HEK293 (cell line): ENCODE measurements around the gene KRT71.

Experiments
- CTCF ChIA-PET: fragments of 350-600 bp; formaldehyde crosslinking; extraction: SDS; loops from one replicate; lab custom pipeline; 2021; ENCODE audit warnings: antibody characterized with exemption; lab: Yijun Ruan, JAX
- POLR2A ChIA-PET: fragments of 300-600 bp; formaldehyde crosslinking; extraction: SDS; loops from one replicate; lab custom pipeline; 2020; ENCODE audit warnings: antibody characterized with exemption, inconsistent platforms; lab: Yijun Ruan, JAX
- H3K27ac ChIP-seq: fragments of 200-500 bp; sonication (Bioruptor generic); 2 replicates; pipeline ENCODE4 v1.5.1; 2014; ENCODE audit warnings: low read depth, low read length, control low read depth, inconsistent platforms; ENCODE audit errors: extremely low read depth
- H3K36me3 ChIP-seq, 2 experiments: fragments of 200-500 bp in 1 of 2; sonication (Bioruptor generic) in 1 of 2; 1 replicate in 1 of 2; 2 replicates in 1 of 2; pipeline ENCODE4 v1.5.1; 2014 to 2017; ENCODE audit warnings: inconsistent platforms in 2 of 2, low read length in 2 of 2; ENCODE audit not compliant: control insufficient read depth in 2 of 2, insufficient read depth in 1 of 2
- H3K4me1 ChIP-seq: fragments of 200-500 bp; sonication (Bioruptor generic); 2 replicates; pipeline ENCODE4 v1.5.1; 2014; ENCODE audit warnings: mild to moderate bottlenecking, low read length, inconsistent platforms; ENCODE audit not compliant: control insufficient read depth, insufficient read depth
- H3K4me3 ChIP-seq: 2 replicates; pipeline ENCODE4 v1.5.1; 2011; ENCODE audit warnings: low read depth, mild to moderate bottlenecking, control low read depth, low read length, moderate library complexity
- H3K9me3 ChIP-seq: fragments of 200-500 bp; sonication (Bioruptor generic); 2 replicates; pipeline ENCODE4 v1.5.1; 2014; ENCODE audit warnings: low read depth, low read length, inconsistent platforms; ENCODE audit not compliant: control insufficient read depth, insufficient read depth
- AEBP2 ChIP-seq: fragments of 450-650 bp; formaldehyde crosslinking; IDR thresholded peaks from 2 replicates; pipeline ENCODE4 v1.5.1; 2016; ENCODE audit warnings: missing biosample characterization, missing genetic modification characterization, borderline replicate concordance
- GLIS2 ChIP-seq: fragments of 450-650 bp; formaldehyde crosslinking; IDR thresholded peaks from 2 replicates; pipeline ENCODE4 v1.5.1; 2016; ENCODE audit warnings: missing biosample characterization, missing genetic modification characterization
- TCF7L2 ChIP-seq: IDR thresholded peaks from 2 replicates; pipeline ENCODE4 v1.6.1; 2011; ENCODE audit warnings: low read depth, mild to moderate bottlenecking, inconsistent platforms, low read length, moderate library complexity, borderline replicate concordance
- WT1 ChIP-seq: fragments of 450-650 bp; formaldehyde crosslinking; IDR thresholded peaks from 2 replicates; pipeline ENCODE4 v1.5.1; 2016; ENCODE audit warnings: missing biosample characterization, missing genetic modification characterization
- ZBTB11 ChIP-seq: fragments of 450-650 bp; formaldehyde crosslinking; conservative IDR thresholded peaks from 2 replicates; pipeline ENCODE4 v1.5.1; 2016; ENCODE audit warnings: low read depth, missing biosample characterization, missing genetic modification characterization
- ZFP41 ChIP-seq: fragments of 450-650 bp; formaldehyde crosslinking; IDR thresholded peaks from 2 replicates; pipeline ENCODE4 v1.5.1; 2016; ENCODE audit warnings: missing biosample characterization, missing genetic modification characterization, borderline replicate concordance
- ZNF169 ChIP-seq: fragments of 450-650 bp; formaldehyde crosslinking; IDR thresholded peaks from 2 replicates; pipeline ENCODE4 v1.5.1; 2016; ENCODE audit warnings: missing biosample characterization, missing genetic modification characterization
- ZNF394 ChIP-seq: fragments of 450-650 bp; formaldehyde crosslinking; IDR thresholded peaks from 2 replicates; pipeline ENCODE4 v1.5.1; 2016; ENCODE audit warnings: missing biosample characterization, missing genetic modification characterization, mild to moderate bottlenecking, moderate library complexity, borderline replicate concordance
- ZNF473 ChIP-seq: fragments of 450-650 bp; formaldehyde crosslinking; IDR thresholded peaks from 2 replicates; pipeline ENCODE4 v1.5.1; 2017; ENCODE audit warnings: missing biosample characterization, missing genetic modification characterization
- ZNF501 ChIP-seq: fragments of 450-650 bp; formaldehyde crosslinking; IDR thresholded peaks from 2 replicates; pipeline ENCODE4 v1.5.1; 2016; ENCODE audit warnings: missing biosample characterization, missing genetic modification characterization
- ZNF544 ChIP-seq: fragments of 450-650 bp; formaldehyde crosslinking; IDR thresholded peaks from 2 replicates; pipeline ENCODE4 v1.5.0; 2017; ENCODE audit warnings: missing biosample characterization, missing genetic modification characterization
- ZNF624 ChIP-seq: fragments of 450-650 bp; formaldehyde crosslinking; IDR thresholded peaks from 2 replicates; pipeline ENCODE4 v1.5.1; 2017; ENCODE audit warnings: missing biosample characterization, missing genetic modification characterization
- TF ChIP-seq, protein P1 (sequence below): fragments of 450-650 bp; formaldehyde crosslinking; IDR thresholded peaks from 2 replicates; pipeline ENCODE4 v1.5.1; 2016; ENCODE audit warnings: missing biosample characterization, missing genetic modification characterization
- TF ChIP-seq, protein P2 (sequence below): fragments of 450-650 bp; formaldehyde crosslinking; IDR thresholded peaks from 2 replicates; pipeline ENCODE4 v1.5.1; 2016; ENCODE audit warnings: missing biosample characterization, missing genetic modification characterization
- TF ChIP-seq, protein P3 (sequence below): IDR thresholded peaks from 2 replicates; pipeline ENCODE4 v1.6.1; 2011; ENCODE audit warnings: mild to moderate bottlenecking, low read depth, low read length, borderline replicate concordance
- TF ChIP-seq, protein P4 (sequence below): fragments of 450-650 bp; formaldehyde crosslinking; IDR thresholded peaks from 2 replicates; pipeline ENCODE4 v1.5.1; 2016; ENCODE audit warnings: missing biosample characterization, missing genetic modification characterization

The KRT71 gene

DNA sequence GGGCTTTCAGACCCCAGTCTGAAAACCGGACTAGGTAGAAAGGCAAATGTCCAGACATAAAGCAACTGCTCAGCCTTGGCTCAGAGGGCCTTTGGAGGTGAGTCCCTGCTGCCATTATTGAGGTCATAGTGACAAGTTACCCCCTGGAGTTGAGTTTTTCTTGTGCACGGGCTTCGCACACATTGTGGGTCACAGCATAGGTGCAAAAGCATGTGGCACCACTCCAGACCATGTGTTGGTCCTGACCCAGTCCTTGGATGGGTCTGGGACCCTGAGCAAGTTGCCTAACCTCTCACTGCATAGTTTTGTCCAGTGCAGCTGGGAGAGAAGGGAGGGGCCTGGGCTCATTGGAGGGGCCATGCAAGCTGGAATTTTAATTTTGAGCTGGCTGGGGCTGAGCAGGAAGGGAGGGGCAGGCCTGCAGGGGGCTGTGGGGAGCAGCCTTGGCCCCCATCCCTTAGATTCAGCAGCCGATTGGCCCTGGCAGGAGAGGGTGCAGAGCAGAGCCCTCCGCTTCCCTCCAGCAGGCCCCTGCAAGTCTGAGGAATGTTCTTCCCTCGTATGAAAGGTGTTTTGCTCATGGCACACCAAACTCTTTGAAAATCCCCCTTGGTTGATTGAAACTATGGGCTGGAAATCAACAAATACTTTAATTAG is 28.6 kb downstream of the KRT71 start:
- Histone ChIP-seq H3K9me3 (no peaks in the 10 kb centered on the region), H3K36me3 (no peaks in the 10 kb centered on the region), H3K4me1 (no peaks in the 10 kb centered on the region), H3K4me3 (no peak overlapping the region), H3K27ac (no peak overlapping the region)
- TF ChIP-seq ZNF394 (tag by site-specific recombination) = no peak
- TF ChIP-seq AEBP2 (tag by site-specific recombination) = no peak
- ChIA-PET POLR2A (no interaction called here), CTCF (no interaction called here)

DNA sequence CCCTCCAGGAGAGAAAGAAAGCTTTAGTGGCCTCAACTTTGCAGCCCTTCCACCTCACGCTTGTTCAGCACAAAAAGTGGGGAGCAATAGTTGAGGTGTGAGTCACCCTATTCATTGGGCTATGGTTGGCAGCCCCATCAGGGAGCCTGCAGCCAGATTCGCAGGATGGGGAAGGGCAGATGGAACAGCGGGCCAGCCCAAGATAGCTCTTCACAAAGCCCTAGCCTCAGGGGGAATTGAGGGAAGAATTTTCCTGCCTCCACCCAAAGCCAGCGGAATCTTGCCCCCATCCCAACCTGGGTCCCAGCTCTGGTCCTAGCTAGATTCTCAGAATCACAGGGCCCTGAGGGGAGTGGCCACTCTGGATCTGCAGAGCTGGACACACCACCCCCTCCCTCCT is 29.1 kb downstream of the KRT71 start:
- no peaks in the 10 kb centered on the region for H3K4me1 ChIP-seq
- CTCF ChIA-PET = no interaction called here
- no peaks in the 10 kb centered on the region for H3K36me3 ChIP-seq
- no peaks in the 10 kb centered on the region for H3K9me3 ChIP-seq
- TF ChIP-seq TCF7L2 (no peak), GLIS2 (no peak), ZNF169 (no peak), ZNF473 (tag by site-specific recombination) (no peak), WT1 (tag by site-specific recombination) (no peak), ZNF544 (tag by site-specific recombination) (no peak), ZNF624 (tag by site-specific recombination) (no peak), ZNF501 (tag by site-specific recombination) (no peak), ZBTB11 (tag by site-specific recombination) (no peak), ZFP41 (tag by site-specific recombination) (no peak)
- TF ChIP-seq, protein P1, sequence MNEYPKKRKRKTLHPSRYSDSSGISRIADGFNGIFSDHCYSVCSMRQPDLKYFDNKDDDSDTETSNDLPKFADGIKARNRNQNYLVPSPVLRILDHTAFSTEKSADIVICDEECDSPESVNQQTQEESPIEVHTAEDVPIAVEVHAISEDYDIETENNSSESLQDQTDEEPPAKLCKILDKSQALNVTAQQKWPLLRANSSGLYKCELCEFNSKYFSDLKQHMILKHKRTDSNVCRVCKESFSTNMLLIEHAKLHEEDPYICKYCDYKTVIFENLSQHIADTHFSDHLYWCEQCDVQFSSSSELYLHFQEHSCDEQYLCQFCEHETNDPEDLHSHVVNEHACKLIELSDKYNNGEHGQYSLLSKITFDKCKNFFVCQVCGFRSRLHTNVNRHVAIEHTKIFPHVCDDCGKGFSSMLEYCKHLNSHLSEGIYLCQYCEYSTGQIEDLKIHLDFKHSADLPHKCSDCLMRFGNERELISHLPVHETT (tag by site-specific recombination) = no peak
- TF ChIP-seq, protein P2, sequence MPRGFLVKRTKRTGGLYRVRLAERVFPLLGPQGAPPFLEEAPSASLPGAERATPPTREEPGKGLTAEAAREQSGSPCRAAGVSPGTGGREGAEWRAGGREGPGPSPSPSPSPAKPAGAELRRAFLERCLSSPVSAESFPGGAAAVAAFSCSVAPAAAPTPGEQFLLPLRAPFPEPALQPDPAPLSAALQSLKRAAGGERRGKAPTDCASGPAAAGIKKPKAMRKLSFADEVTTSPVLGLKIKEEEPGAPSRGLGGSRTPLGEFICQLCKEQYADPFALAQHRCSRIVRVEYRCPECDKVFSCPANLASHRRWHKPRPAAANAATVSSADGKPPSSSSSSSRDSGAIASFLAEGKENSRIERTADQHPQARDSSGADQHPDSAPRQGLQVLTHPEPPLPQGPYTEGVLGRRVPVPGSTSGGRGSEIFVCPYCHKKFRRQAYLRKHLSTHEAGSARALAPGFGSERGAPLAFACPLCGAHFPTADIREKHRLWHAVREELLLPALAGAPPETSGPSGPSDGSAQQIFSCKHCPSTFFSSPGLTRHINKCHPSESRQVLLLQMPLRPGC (tag by site-specific recombination) = no peak
- TF ChIP-seq, protein P3, sequence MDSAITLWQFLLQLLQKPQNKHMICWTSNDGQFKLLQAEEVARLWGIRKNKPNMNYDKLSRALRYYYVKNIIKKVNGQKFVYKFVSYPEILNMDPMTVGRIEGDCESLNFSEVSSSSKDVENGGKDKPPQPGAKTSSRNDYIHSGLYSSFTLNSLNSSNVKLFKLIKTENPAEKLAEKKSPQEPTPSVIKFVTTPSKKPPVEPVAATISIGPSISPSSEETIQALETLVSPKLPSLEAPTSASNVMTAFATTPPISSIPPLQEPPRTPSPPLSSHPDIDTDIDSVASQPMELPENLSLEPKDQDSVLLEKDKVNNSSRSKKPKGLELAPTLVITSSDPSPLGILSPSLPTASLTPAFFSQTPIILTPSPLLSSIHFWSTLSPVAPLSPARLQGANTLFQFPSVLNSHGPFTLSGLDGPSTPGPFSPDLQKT = no peak
- TF ChIP-seq, protein P4, sequence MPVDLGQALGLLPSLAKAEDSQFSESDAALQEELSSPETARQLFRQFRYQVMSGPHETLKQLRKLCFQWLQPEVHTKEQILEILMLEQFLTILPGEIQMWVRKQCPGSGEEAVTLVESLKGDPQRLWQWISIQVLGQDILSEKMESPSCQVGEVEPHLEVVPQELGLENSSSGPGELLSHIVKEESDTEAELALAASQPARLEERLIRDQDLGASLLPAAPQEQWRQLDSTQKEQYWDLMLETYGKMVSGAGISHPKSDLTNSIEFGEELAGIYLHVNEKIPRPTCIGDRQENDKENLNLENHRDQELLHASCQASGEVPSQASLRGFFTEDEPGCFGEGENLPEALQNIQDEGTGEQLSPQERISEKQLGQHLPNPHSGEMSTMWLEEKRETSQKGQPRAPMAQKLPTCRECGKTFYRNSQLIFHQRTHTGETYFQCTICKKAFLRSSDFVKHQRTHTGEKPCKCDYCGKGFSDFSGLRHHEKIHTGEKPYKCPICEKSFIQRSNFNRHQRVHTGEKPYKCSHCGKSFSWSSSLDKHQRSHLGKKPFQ (tag by site-specific recombination) = no peak
- TF ChIP-seq, all 188 proteins: peak for 0
- Histone ChIP-seq H3K27ac (no peak overlapping the region), H3K4me3 (no peak overlapping the region)
- POLR2A ChIA-PET = no interaction called here
